ENCODE measurements around the gene CAMK2B. TPM values are rescaled to one million over a fixed set of nuclear protein-coding genes. Genes with fewer than 3 reads are reported as not detected.

CAMK2B gene
- total RNA-seq, 2 experiments from 2014 or later: 0.30 to 0.38 TPM

GRCh38 chr7:44313621-44314031 is 11.8 kb downstream of the CAMK2B start:
- Mint-ChIP-seq H3K4me3 (no peak overlapping the region), H3K9me3 (peaks cover 2% of the 10 kb centered on the region), H3K27ac (no peak overlapping the region), H3K27me3 (ENCODE audit: low read depth) (peaks cover 8% of the 10 kb centered on the region), H3K36me3 (ENCODE audit: low read depth) (no peaks in the 10 kb centered on the region), H3K4me1 (ENCODE audit: low read depth) (no peaks in the 10 kb centered on the region)
- DNase-seq: no peak
- intact Hi-C loops (cut with micrococcal nuclease): no loop called here
- CTCF ChIA-PET: no interaction called here

- no peaks in the 10 kb centered on the region for H3K4me1 Mint-ChIP-seq (ENCODE audit: low read depth)
- H3K36me3 Mint-ChIP-seq (ENCODE audit: low read depth): no peaks in the 10 kb centered on the region
- peaks cover 8% of the 10 kb centered on the region for H3K27me3 Mint-ChIP-seq (ENCODE audit: low read depth)
- intact Hi-C loops (cut with micrococcal nuclease): no loop called here
- no peak overlapping the region for H3K4me3 Mint-ChIP-seq
- CTCF ChIA-PET: no interaction called here
- H3K27ac Mint-ChIP-seq: no peak overlapping the region
- peaks cover 2% of the 10 kb centered on the region for H3K9me3 Mint-ChIP-seq
- DNase-seq: no peak
These were observed 12.4 kb downstream of the CAMK2B start for GRCh38 chr7:44313016-44313415.

GRCh38 chr7:44311561-44312495 is 13.6 kb downstream of the CAMK2B start:
- no peaks in the 10 kb centered on the region for H3K4me1 Mint-ChIP-seq (ENCODE audit: low read depth)
- H3K36me3 Mint-ChIP-seq (ENCODE audit: low read depth): no peaks in the 10 kb centered on the region
- no peak overlapping the region for H3K27ac Mint-ChIP-seq
- no peak overlapping the region for H3K4me3 Mint-ChIP-seq
- H3K27me3 Mint-ChIP-seq (ENCODE audit: low read depth): peaks cover 8% of the 10 kb centered on the region
- peak; percentile 4 for DNase-seq
- H3K9me3 Mint-ChIP-seq: peaks cover 2% of the 10 kb centered on the region
- CTCF ChIA-PET: no interaction called here
- intact Hi-C loops (cut with micrococcal nuclease): no loop called here

- H3K9me3 Mint-ChIP-seq: peaks cover 1% of the 10 kb centered on the region
- no peak overlapping the region for H3K27ac Mint-ChIP-seq
- peaks cover 8% of the 10 kb centered on the region for H3K27me3 Mint-ChIP-seq (ENCODE audit: low read depth)
- intact Hi-C loops (cut with micrococcal nuclease): no loop called here
- no peak for DNase-seq
- no peaks in the 10 kb centered on the region for H3K36me3 Mint-ChIP-seq (ENCODE audit: low read depth)
- no peak overlapping the region for H3K4me3 Mint-ChIP-seq
- H3K4me1 Mint-ChIP-seq (ENCODE audit: low read depth): peaks cover 3% of the 10 kb centered on the region
- CTCF ChIA-PET: no interaction called here
These were observed 15.1 kb downstream of the CAMK2B start for GRCh38 chr7:44310221-44310848.

GRCh38 chr7:44309271-44310091 is 15.9 kb downstream of the CAMK2B start:
- no peak overlapping the region for H3K27ac Mint-ChIP-seq
- CTCF ChIA-PET: no interaction called here
- peaks cover 3% of the 10 kb centered on the region for H3K4me1 Mint-ChIP-seq (ENCODE audit: low read depth)
- no peaks in the 10 kb centered on the region for H3K9me3 Mint-ChIP-seq
- H3K4me3 Mint-ChIP-seq: peak overlapping the region; percentile 32
- DNase-seq: peak; percentile 46
- intact Hi-C loops (cut with micrococcal nuclease): no loop called here
- H3K27me3 Mint-ChIP-seq (ENCODE audit: low read depth): peaks cover 8% of the 10 kb centered on the region
- no peaks in the 10 kb centered on the region for H3K36me3 Mint-ChIP-seq (ENCODE audit: low read depth)

GRCh38 chr7:44308596-44309270 is 16.7 kb downstream of the CAMK2B start:
- intact Hi-C loops (cut with micrococcal nuclease): no loop called here
- Mint-ChIP-seq H3K4me3 (no peak overlapping the region), H3K27ac (no peak overlapping the region), H3K4me1 (ENCODE audit: low read depth) (peaks cover 3% of the 10 kb centered on the region), H3K36me3 (ENCODE audit: low read depth) (no peaks in the 10 kb centered on the region), H3K27me3 (ENCODE audit: low read depth) (peaks cover 8% of the 10 kb centered on the region), H3K9me3 (no peaks in the 10 kb centered on the region)
- DNase-seq: no peak
- CTCF ChIA-PET: interaction anchor here (1.1 to 1.8 kb wide), 2 partner anchors 46 to 68 kb away, joined by 4 to 29 read pairs; no protein-coding TSS in a partner anchor

GRCh38 chr7:44307905-44308595 is 17.3 kb downstream of the CAMK2B start:
- no peak overlapping the region for H3K27ac Mint-ChIP-seq
- H3K4me3 Mint-ChIP-seq: no peak overlapping the region
- peaks cover 3% of the 10 kb centered on the region for H3K4me1 Mint-ChIP-seq (ENCODE audit: low read depth)
- intact Hi-C loops (cut with micrococcal nuclease): loop anchor here (1.0 kb wide), 4 partner anchors 50 to 288 kb away; no protein-coding TSS in a partner anchor
- no peak for DNase-seq
- no peaks in the 10 kb centered on the region for H3K36me3 Mint-ChIP-seq (ENCODE audit: low read depth)
- no peaks in the 10 kb centered on the region for H3K9me3 Mint-ChIP-seq
- CTCF ChIA-PET: interaction anchor here (0.7 to 1.8 kb wide), 4 partner anchors 46 to 67 kb away, joined by 3 to 29 read pairs (median 4); no protein-coding TSS in a partner anchor
- H3K27me3 Mint-ChIP-seq (ENCODE audit: low read depth): peaks cover 8% of the 10 kb centered on the region

- H3K27me3 Mint-ChIP-seq (ENCODE audit: low read depth): peaks cover 8% of the 10 kb centered on the region
- peak; percentile 63 for DNase-seq
- H3K9me3 Mint-ChIP-seq: no peaks in the 10 kb centered on the region
- H3K4me1 Mint-ChIP-seq (ENCODE audit: low read depth): peaks cover 3% of the 10 kb centered on the region
- CTCF ChIA-PET: interaction anchor here (0.7 to 1.8 kb wide), 4 partner anchors 45 to 66 kb away, joined by 3 to 29 read pairs (median 4); no protein-coding TSS in a partner anchor
- H3K27ac Mint-ChIP-seq: no peak overlapping the region
- no peak overlapping the region for H3K4me3 Mint-ChIP-seq
- H3K36me3 Mint-ChIP-seq (ENCODE audit: low read depth): no peaks in the 10 kb centered on the region
- intact Hi-C loops (cut with micrococcal nuclease): loop anchor here (1.0 kb wide), 4 partner anchors 49 to 287 kb away; no protein-coding TSS in a partner anchor
These were observed 18.0 kb downstream of the CAMK2B start for GRCh38 chr7:44307301-44307900.

GRCh38 chr7:44306606-44307005 is 18.8 kb downstream of the CAMK2B start:
- Mint-ChIP-seq H3K4me3 (no peak overlapping the region), H3K4me1 (ENCODE audit: low read depth) (peaks cover 3% of the 10 kb centered on the region), H3K27ac (no peak overlapping the region), H3K36me3 (ENCODE audit: low read depth) (no peaks in the 10 kb centered on the region), H3K27me3 (ENCODE audit: low read depth) (peaks cover 8% of the 10 kb centered on the region), H3K9me3 (no peaks in the 10 kb centered on the region)
- CTCF ChIA-PET: interaction anchor here (0.6 kb wide), 1 partner anchor 296 kb away, joined by 5 read pairs; no protein-coding TSS in a partner anchor
- DNase-seq: no peak
- intact Hi-C loops (cut with micrococcal nuclease): loop anchor here (1.0 kb wide), 4 partner anchors 48 to 286 kb away; no protein-coding TSS in a partner anchor

GRCh38 chr7:44305564-44306507 is 19.6 kb downstream of the CAMK2B start:
- no peak overlapping the region for H3K27ac Mint-ChIP-seq
- H3K27me3 Mint-ChIP-seq (ENCODE audit: low read depth): peaks cover 8% of the 10 kb centered on the region
- DNase-seq: peak; percentile 1
- no peak overlapping the region for H3K4me3 Mint-ChIP-seq
- CTCF ChIA-PET: interaction anchor here (0.6 kb wide), 1 partner anchor 297 kb away, joined by 5 read pairs; no protein-coding TSS in a partner anchor
- no peaks in the 10 kb centered on the region for H3K36me3 Mint-ChIP-seq (ENCODE audit: low read depth)
- intact Hi-C loops (cut with micrococcal nuclease): no loop called here
- peaks cover 3% of the 10 kb centered on the region for H3K4me1 Mint-ChIP-seq (ENCODE audit: low read depth)
- H3K9me3 Mint-ChIP-seq: no peaks in the 10 kb centered on the region
